Panc1 (cell line): Measurements from ENCODE around the gene PLEKHN1.

Experiments used
- CTCF ChIP-seq: fragments of 450-650 bp; IDR thresholded peaks from 2 replicates; pipeline ENCODE4 v1.5.1; 2017; ENCODE audit warnings: mild to moderate bottlenecking
- POLR2AphosphoS5 ChIP-seq: IDR thresholded peaks from 2 replicates; pipeline ENCODE4 v1.6.1; 2012; ENCODE audit warnings: mild to moderate bottlenecking, low read depth, low read length, moderate library complexity

GRCh38 chr1:931380-932172 lies 34.7 kb upstream of the PLEKHN1 start:
- TF ChIP-seq CTCF (no peak; the same call in 1 of the 2 replicates), POLR2AphosphoS5 (no peak)
